Prostate gland (tissue), 2 donors: Measurements from ENCODE around the gene ETV4.

Experiments
- CTCF ChIP-seq, 4 experiments: fragments of 200-600 bp in 2 of 4; fragments of 450-650 bp in 2 of 4; sonication (generic) in 2 of 4; IDR thresholded peaks; 1 replicate in 3 of 4; 2 replicates in 1 of 4; pipeline ENCODE4 v1.5.1; 2016 to 2019; ENCODE audit warnings: antibody characterized with exemption in 4 of 4, mild to moderate bottlenecking in 2 of 4, moderate library complexity in 2 of 4
- POLR2A ChIP-seq: fragments of 450-650 bp; IDR thresholded peaks from one replicate; pipeline ENCODE4 v1.6.1; 2016; ENCODE audit warnings: antibody characterized with exemption, mild to moderate bottlenecking
- POLR2AphosphoS5 ChIP-seq: sonication (generic); formaldehyde crosslinking; IDR thresholded peaks from one replicate; pipeline ENCODE4 v1.6.1; 2017; ENCODE audit warnings: antibody characterized with exemption

DNA sequence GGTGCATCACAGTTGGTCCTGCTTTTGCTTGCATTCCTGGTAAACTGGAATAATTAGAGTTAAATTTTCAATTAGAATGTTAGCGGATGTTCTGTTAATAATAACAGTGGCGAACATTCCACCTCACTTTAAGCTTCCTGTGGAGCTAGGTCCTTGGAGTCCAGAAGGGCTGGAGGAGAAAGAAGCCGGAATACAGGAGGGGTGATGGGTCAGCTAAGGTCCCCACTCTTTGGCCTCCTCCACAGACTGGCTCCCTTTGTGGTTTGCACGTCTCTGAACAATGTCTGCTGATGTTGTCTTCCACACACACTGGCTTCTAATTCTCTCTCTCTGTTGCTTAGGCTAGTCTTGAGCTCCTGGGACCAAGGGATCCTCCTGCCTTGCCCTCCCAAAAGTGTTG, 35.0 kb upstream of the ETV4 start:
- TF ChIP-seq CTCF (IDR thresholded peaks at IDR 0.05) (no peak), POLR2AphosphoS5 (no peak), POLR2A (no peak)
